HG02943 (cell line): Measurements from ENCODE around the gene DGKG.

Source experiments
- ATAC-seq: cut with Tn5 transposase; IDR thresholded peaks from one replicate; pipeline ENCODE4 v1.9.1; 2021; ENCODE audit warnings: mild to moderate bottlenecking, low read depth, moderate library complexity; ENCODE audit not compliant: unreplicated experiment

DGKG gene

GRCh38 chr3:186151077-186151971 is 210.7 kb downstream of the DGKG start:
- no peak for ATAC-seq

- no peak for ATAC-seq
Measured at GRCh38 chr3:186150041-186150830, 211.8 kb downstream of the DGKG start.

DNA sequence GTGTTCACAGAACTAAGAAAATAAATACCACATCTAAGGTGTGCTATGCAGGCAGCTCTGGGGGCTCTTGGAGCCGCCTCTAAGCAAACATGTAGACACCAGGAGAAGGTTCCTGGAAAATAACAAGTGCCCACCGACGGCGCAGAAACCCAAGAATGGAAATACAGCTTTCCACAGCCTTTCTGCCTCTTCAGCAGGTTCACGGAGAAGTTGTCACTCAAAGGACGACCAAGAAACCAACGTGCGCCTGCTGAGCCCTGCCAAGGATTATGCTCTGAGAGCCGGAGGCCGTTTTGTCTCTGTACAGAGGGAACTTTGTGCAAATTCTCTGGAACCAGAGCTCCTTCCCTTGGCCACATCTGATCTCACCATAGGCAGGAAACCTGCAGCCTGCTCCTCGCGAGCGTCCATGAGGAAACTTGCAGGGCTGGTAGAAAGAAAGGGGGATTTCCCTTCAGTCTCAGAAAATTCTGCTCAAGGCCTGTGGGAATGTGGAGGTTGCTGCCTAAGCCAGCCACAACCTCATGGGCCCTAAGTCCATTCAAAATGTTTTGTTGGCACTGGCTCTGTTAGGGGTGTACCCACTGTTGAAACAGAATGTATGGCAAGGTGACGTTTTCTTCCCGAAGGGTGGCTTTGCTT is 212.6 kb downstream of the DGKG start:
- ATAC-seq, result no peak

DNA sequence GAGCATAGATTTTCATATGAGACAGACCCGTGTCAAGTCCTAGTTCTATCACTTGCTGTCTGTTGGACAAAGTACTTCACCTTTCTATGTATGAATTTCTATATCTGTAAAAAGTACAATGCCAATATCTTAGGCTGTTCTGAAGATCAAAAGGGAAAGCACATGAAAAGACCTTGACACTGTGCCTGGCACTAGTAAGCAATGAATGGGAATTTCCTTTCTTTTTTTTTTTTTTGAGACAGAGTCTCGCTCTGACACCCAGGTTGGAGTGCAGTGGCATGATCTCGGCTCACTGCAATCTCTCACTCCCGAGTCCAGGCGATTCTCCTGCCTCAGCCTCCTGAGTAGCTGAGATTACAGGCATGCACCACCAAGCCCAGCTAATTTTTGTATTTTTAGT is 217.8 kb downstream of the DGKG start:
- no peak for ATAC-seq

DNA sequence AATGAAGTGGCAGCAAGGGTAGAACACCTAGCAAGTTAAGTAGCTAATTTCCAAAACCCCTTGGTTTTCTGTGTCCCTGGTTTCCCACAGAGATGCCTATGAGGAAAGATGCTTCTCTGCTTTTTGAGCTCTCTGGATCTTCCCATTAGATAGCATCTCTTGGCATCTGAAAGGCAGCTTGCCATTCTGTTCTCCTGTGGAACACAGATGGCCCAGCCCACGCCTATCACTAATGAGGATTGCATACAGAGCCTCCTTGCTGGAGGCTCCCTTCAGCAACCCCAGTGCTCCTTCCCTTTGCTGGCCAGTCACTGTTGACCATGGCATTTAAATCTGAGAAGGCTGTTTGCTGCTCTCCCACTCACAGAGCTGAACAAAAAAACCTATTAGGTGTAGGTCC is 218.8 kb downstream of the DGKG start:
- no peak for ATAC-seq

- ATAC-seq, result no peak
Measured at GRCh38 chr3:186142393-186142932, 219.6 kb downstream of the DGKG start.

DNA sequence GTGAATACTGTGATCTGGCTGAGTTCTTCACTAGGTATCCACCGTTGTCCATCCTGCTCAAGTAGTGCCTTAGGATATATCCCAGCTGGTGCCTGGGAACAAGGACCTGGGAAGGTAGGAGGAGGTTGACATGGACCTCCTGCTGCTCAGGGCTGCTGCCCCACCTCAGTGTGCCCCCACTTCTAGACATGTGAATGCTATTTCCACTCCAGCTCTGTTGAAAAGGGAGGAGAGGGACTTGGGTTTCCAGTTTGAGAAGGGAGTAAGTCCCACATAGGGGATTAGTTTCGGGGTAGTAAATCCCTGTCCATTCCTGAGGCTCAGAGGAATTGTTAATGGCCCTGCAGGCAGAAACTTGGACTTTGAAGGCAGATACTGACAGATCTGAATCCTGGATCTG is 220.2 kb downstream of the DGKG start:
- ATAC-seq, result no peak

DNA sequence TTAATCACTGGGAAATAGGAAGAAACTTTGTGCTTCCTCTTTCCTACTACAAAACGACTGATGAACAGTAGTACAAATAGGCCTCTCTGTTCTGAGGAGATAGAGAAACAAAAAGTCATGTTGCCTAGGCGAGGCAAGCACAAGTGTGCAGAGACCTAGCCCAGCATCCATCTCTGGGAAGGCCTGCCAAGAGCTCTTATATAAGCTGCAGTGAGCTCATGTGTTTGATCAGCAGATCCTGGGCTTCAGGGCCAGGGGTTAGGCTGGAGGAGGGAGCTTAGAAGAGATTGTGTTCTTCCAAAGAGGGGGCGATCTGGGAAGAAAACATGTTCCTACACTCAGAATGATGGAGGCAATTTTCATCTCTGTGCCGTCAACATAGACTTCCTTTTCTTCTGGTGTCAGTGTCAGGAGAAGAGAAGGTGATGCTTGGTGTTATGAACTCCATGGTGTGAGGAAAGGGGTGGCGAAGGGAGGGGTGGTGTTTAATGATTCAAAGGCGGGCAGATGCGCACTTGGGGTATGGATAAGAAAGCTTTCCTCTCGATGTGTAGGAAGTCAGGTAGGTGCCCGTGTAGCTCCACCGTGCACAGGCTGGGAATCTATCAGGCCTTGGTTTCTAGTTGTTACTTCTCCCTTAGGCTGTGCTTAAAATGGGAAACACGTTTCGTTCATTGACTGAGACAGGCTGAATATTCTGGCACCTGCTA is 223.6 kb downstream of the DGKG start:
- no peak for ATAC-seq

DNA sequence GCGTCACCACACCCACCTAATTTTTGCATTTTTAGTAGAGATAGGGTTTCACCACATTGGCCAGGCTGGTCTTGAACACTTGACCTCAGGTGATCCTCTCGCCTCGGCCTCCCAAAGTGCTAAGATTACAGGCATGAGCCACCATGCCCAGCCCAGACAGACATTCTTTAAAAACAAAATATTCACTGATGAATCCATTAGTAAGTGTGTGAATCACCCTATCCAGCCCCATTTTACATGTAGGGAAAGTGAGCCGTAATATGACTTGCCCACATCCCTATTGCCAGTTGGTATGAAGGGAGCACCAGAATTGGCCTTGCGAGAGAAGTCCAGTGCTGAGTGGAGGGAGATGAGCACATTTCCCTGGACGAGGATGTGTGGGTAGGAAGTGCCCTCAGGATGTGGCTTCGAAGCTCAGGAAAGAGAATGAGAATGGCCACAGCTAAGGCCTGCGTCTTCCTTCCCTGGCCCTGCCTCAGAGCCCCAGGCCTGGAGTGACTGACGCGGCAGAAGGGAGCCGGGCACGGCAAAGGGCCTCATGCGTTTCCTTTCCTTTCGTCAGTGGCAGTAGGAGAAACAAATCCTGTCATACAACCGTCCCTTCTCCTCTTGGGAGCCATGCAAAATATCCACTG is 224.9 kb downstream of the DGKG start:
- no peak for ATAC-seq

DNA sequence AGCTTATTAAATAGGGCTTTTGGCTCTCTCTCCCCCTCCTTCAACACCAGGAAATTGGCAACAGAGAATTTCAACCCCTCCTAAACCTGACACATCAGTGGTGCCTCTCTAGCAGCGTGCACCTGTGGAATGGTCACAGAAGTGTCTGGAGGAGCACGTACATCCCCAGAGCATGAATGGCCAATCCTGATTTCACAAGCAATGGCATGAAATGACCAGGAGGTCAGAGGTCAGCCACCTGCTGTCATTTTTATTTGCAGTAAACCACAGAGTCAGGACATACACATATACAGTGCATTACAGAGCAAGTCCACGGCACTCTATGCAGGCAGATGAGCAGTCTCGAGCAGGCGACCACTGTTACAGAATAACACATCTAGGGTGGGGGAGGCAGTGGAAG is 228.1 kb downstream of the DGKG start:
- no peak for ATAC-seq

DNA sequence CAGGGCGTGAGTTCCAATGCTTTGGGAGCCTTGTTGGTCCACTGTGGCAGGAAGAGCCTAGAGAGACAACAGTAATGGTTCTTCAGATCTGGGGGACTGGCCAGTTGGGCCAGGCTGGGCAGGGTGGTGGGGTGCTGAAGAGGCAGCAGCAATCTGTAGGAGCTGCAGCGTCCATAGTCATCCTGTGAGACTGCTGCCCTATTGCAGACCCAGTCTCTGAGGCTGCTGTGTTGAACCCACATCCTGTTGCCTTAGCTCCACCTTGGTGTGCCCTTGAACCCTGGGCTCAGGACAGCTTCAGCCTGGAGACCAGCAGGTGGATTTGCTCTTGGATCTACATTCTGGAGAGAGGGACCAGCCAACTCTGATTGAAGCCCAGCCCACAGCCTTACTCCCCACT is 229.5 kb downstream of the DGKG start:
- no peak for ATAC-seq

DNA sequence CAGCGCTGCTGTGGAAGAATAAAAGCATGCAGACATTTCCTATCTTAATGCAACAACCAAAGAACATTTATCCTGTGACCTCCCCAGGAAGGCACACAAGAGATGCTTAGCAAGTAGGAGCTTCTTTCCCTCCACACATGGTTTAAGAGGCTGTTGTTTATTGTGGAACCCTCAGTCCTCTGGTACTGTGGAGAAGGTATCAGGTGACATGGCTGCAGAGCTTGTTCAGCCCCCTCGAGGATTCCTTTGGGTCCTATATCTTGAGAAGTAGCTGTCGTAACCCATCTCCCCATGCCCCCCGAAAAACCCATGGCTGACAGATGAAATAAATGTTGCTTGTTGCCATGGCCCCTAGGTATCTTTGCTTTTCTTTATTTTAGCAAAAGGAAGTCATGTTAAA is 232.8 kb downstream of the DGKG start:
- ATAC-seq, result no peak

DNA sequence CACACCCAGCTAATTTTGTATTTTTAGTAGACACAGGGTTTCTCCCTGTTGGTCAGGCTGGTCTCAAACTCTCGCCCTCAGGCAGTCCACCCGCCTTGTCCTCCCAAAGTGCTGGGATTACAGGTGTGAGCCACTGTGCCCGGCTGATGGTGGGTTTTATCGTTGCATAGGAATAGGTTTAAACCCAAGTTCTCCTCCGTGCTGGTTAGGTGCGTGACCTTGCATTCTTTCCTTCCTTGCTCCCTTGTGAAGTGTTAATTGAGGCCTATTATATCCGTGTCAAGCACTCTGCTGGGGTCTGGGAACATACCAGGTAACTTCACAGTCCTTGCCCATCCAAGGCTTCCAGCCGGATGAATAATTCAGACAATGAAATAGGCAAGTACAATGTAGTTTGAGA is 233.9 kb downstream of the DGKG start:
- no peak for ATAC-seq

DNA sequence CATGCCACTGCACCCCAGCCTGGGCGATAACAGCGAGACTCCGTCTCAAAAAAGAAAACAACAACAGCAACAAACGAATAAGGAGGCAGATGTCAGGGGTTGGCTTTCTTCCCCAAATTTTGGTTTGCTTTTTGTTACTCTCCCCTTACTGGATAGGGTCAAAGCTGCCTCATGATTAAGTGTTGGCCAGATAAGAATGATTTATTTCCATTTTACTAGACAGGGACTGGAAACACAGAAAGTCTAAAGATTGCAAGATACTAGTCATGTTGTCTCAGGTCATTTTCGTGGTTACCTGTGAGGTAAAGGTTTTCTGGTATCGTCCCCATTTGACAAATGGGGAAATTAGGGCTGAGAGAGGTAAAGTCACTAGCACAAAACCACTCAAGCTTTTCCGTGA is 234.6 kb downstream of the DGKG start:
- ATAC-seq, result no peak

GRCh38 chr3:186125118-186125517 is 236.9 kb downstream of the DGKG start:
- no peak for ATAC-seq

GRCh38 chr3:186124592-186124991 is 237.4 kb downstream of the DGKG start:
- no peak for ATAC-seq

GRCh38 chr3:186123012-186123411 is 239.0 kb downstream of the DGKG start:
- no peak for ATAC-seq

- ATAC-seq, result no peak
Measured at GRCh38 chr3:186121968-186122367, 240.1 kb downstream of the DGKG start.

DNA sequence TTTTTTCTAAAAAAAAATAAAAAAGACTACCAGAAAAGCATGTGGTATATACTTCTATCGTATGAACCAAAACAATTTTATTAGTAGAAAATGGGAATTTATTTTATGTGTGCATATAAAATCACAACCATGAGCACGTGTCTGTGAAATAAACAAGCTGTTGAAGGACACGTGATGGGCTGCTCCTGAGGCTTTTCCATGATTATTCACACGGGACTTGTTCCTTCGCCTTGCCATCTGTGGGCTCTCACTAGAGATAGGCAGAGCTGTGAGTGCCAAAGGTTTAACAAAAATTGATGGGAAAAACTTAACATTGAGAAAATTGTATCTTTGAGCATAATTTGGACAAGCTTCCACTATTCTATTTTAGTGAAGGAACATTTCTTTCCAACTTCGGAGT is 240.8 kb downstream of the DGKG start:
- no peak for ATAC-seq

- no peak for ATAC-seq
Measured at GRCh38 chr3:186119499-186119898, 242.5 kb downstream of the DGKG start.
